Parathyroid adenoma (tissue), 2 donors: Measurements from ENCODE around the gene GSC2.

ENCODE experiments used
- H2AFZ ChIP-seq: fragments of 300-600 bp; sonication (generic); one replicate; pipeline ENCODE4 v1.7.0; 2017; ENCODE audit warnings: antibody characterized with exemption, mild to moderate bottlenecking
- H3K27ac ChIP-seq: fragments of 300-600 bp; sonication (generic); one replicate; pipeline ENCODE4 v1.7.0; 2017
- H3K27me3 ChIP-seq: fragments of 300-600 bp; sonication (generic); one replicate; pipeline ENCODE4 v1.7.0; 2017; ENCODE audit warnings: low read length; ENCODE audit not compliant: control insufficient read depth, insufficient read depth
- H3K36me3 ChIP-seq: fragments of 300-600 bp; sonication (generic); one replicate; pipeline ENCODE4 v1.7.0; 2017; ENCODE audit warnings: low read length; ENCODE audit not compliant: control insufficient read depth, insufficient read depth
- H3K4me1 ChIP-seq: fragments of 300-600 bp; sonication (generic); one replicate; pipeline ENCODE4 v1.7.0; 2017; ENCODE audit warnings: control low read depth
- H3K4me2 ChIP-seq: fragments of 300-600 bp; sonication (generic); one replicate; pipeline ENCODE4 v1.7.0; 2017; ENCODE audit warnings: low read length
- H3K4me3 ChIP-seq: fragments of 300-600 bp; sonication (generic); one replicate; pipeline ENCODE4 v1.7.0; 2017; ENCODE audit warnings: low read depth, low read length
- H3K79me2 ChIP-seq: fragments of 300-600 bp; sonication (generic); one replicate; pipeline ENCODE4 v1.7.0; 2017; ENCODE audit warnings: control low read depth
- H3K9ac ChIP-seq: fragments of 300-600 bp; sonication (generic); one replicate; pipeline ENCODE4 v1.7.0; 2017; ENCODE audit warnings: mild to moderate bottlenecking
- H3K9me3 ChIP-seq: fragments of 300-600 bp; sonication (generic); one replicate; pipeline ENCODE4 v1.7.0; 2017; ENCODE audit warnings: low read length; ENCODE audit not compliant: control insufficient read depth
- TF ChIP-seq, protein P1 (sequence below): fragments of 300-600 bp; sonication (generic); IDR thresholded peaks from one replicate; pipeline ENCODE4 v1.7.0; 2017; ENCODE audit warnings: antibody characterized with exemption, mild to moderate bottlenecking
- donor health status: primary hyperparathyroidism.

The GSC2 gene

DNA sequence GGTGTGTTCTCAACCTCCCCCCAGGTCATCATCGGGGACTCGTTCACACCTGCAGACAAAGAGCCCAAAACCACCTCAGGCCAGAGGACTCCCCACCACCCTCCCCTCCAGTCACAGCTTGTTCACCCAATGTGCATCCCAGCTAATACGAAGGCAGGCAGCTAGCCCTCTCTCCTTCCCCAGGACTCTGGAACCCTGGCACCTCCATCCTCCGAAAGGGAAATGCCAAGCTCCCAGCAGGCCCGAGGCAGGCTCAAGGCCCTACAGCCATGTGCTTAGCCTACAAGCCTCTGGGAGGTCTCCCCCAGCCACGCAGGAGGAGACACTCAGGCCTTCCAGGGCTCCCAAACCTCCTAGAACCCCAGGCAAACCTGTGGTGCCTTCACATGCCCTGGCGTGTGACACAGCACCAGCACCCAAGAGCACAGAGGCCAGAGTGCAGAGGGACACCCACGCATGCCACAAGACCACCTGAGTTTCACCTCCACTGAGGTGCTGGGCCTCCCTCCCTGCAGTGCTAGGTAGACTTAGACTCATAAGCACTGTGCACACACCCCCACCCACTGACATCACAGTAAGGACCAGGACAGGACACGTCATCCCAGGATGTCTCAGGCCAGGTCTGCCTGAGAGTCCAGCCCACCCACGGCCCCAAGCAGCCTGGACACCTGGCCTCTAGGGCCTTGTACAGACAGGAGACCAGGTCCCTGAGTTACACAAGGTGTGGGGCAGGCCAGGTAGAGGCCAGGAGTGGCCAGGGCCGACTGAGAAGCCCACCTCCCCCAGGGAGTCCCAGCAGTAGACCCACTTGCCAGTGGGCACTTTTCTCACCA lies 12.5 kb downstream of the GSC2 start:
- H3K27ac ChIP-seq = no peak overlapping the region
- no peaks in the 10 kb centered on the region for H3K4me1 ChIP-seq
- TF ChIP-seq, protein P1, sequence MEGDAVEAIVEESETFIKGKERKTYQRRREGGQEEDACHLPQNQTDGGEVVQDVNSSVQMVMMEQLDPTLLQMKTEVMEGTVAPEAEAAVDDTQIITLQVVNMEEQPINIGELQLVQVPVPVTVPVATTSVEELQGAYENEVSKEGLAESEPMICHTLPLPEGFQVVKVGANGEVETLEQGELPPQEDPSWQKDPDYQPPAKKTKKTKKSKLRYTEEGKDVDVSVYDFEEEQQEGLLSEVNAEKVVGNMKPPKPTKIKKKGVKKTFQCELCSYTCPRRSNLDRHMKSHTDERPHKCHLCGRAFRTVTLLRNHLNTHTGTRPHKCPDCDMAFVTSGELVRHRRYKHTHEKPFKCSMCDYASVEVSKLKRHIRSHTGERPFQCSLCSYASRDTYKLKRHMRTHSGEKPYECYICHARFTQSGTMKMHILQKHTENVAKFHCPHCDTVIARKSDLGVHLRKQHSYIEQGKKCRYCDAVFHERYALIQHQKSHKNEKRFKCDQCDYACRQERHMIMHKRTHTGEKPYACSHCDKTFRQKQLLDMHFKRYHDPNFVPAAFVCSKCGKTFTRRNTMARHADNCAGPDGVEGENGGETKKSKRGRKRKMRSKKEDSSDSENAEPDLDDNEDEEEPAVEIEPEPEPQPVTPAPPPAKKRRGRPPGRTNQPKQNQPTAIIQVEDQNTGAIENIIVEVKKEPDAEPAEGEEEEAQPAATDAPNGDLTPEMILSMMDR = no peak
- no peak overlapping the region for H3K9ac ChIP-seq
- no peaks in the 10 kb centered on the region for H3K27me3 ChIP-seq
- H3K4me2 ChIP-seq = no peak overlapping the region
- H2AFZ ChIP-seq = no peak overlapping the region
- no peaks in the 10 kb centered on the region for H3K79me2 ChIP-seq
- no peaks in the 10 kb centered on the region for H3K9me3 ChIP-seq
- H3K4me3 ChIP-seq = no peak overlapping the region
- H3K36me3 ChIP-seq = no peaks in the 10 kb centered on the region

DNA sequence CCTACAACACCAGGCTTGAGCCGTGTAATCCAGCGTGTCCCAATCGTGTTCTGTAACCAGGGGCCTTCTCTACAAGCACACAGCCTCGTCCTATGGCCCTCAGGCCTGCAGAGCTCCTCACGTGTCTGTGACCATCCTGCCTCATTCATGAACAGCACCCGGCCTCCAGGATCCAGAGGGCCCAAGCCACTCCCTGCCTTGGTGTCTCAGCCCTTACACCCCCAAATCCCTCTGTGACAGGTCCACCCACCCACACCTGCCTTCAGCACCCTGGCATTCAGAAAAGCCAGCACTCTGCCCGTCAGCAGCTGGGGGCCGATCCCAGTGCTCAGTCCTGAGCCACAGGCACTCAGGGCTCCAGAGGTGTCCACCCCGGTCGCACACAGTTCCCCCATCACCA lies 13.2 kb downstream of the GSC2 start:
- H3K27ac ChIP-seq = no peak overlapping the region
- H3K4me3 ChIP-seq = no peak overlapping the region
- H3K4me2 ChIP-seq = no peak overlapping the region
- H3K79me2 ChIP-seq = no peaks in the 10 kb centered on the region
- H3K4me1 ChIP-seq = no peaks in the 10 kb centered on the region
- no peaks in the 10 kb centered on the region for H3K27me3 ChIP-seq
- TF ChIP-seq, protein P1 = no peak
- no peak overlapping the region for H3K9ac ChIP-seq
- no peaks in the 10 kb centered on the region for H3K36me3 ChIP-seq
- no peak overlapping the region for H2AFZ ChIP-seq
- H3K9me3 ChIP-seq = no peaks in the 10 kb centered on the region

DNA sequence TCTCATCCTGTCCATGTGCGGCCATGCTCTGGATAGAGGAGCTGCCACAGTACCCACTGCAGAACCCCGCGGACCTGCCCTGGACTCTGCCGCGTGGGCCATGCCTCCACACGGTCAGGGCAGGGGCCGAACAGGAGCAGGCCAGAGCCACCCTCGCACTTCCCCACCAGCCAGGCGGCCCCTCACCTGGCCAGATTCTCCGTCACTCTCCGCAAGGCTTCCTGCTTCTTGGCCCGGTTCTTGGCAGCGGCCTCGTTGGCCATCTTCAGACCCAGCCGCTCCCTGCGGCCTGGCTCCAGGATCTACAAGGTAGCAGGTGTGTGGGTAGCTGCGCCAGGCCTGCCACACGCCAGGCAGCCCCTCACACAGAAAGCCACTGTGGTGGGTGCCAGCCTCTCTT lies 15.2 kb downstream of the GSC2 start:
- Histone ChIP-seq H3K4me2 (no peak overlapping the region), H3K4me3 (no peak overlapping the region), H3K9ac (no peak overlapping the region), H3K27me3 (no peaks in the 10 kb centered on the region), H3K9me3 (no peaks in the 10 kb centered on the region), H3K36me3 (no peaks in the 10 kb centered on the region), H2AFZ (no peak overlapping the region), H3K79me2 (no peaks in the 10 kb centered on the region), H3K27ac (no peak overlapping the region), H3K4me1 (no peaks in the 10 kb centered on the region)
- TF ChIP-seq, protein P1 = no peak

DNA sequence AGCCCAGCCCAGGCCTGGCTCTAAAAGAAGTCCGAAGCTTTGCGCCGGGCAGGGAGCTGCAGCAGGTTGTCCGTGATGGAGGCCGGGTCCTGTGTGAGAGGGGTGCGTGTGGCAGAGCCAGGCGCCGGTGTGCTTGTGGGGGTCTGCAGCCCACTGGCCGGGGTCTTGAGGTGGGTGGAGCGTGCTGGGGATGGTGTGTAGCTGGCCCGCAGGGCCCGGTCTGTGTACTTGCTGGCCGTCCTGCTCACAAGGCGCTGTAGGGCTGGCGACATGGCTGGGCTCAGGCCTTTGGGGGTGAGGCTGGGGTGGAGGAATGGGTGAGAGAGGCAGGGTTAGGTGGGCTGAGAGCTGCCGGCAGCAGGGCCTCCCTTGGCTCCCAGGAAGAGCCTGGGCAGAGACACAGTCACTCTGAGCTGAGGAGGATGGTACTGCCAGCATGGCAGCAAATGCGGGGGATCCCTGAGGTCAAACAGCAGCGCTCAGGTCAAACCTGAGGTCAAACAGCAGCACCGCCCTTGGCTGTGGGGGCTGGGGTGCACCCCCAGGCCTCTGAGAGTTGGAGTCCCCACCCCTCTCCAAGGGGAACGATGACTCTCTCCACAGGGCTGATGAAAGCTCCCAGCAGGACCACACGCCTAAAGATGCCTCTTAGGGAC lies 15.8 kb downstream of the GSC2 start:
- Histone ChIP-seq H3K27me3 (no peaks in the 10 kb centered on the region), H3K79me2 (no peaks in the 10 kb centered on the region), H3K9me3 (no peaks in the 10 kb centered on the region), H2AFZ (no peak overlapping the region), H3K4me2 (no peak overlapping the region), H3K9ac (no peak overlapping the region), H3K27ac (no peak overlapping the region), H3K4me1 (no peaks in the 10 kb centered on the region), H3K36me3 (no peaks in the 10 kb centered on the region), H3K4me3 (no peak overlapping the region)
- TF ChIP-seq, protein P1 = no peak
